ENCODE results near the gene IGFBP6. TPM values are rescaled to one million over a fixed set of nuclear protein-coding genes. Genes with fewer than 3 reads are reported as not detected.

Gene IGFBP6
- total RNA-seq, 1 experiment from 2014 or later = 4.2 TPM

GRCh38 chr12:53103860-53104305 is 6.4 kb downstream of the IGFBP6 start:
- no peak overlapping the region for H2BK120ac ChIP-seq (ENCODE audit: low read depth, low read length, poor library complexity, severe bottlenecking)
- H3K4me2 ChIP-seq (ENCODE audit: insufficient read depth, insufficient read length, low read length) = no peak overlapping the region
- H3K27me3 ChIP-seq (ENCODE audit: insufficient read depth, low read length) = no peaks in the 10 kb centered on the region; the same call in 1 of the 2 replicates
- H3K4ac ChIP-seq (ENCODE audit: low read depth, low read length) = no peak overlapping the region
- no peaks in the 10 kb centered on the region; a peak in 1 of 7 replicates for H3K36me3 Mint-ChIP-seq (ENCODE audit: insufficient read depth in 1 of 3, low read depth in 3 of 3)
- no peak overlapping the region for H2BK20ac ChIP-seq (ENCODE audit: low read depth, low read length, poor library complexity, severe bottlenecking)
- no peak overlapping the region for H3T11ph ChIP-seq (ENCODE audit: low read length)
- no peak overlapping the region for H3K18ac ChIP-seq (ENCODE audit: insufficient read length, low read depth, low read length)
- H3K79me2 ChIP-seq (ENCODE audit: insufficient read depth, low read length) = no peaks in the 10 kb centered on the region
- peaks cover 3% of the 10 kb centered on the region; the same call in 1 of the 2 replicates for H3K4me1 ChIP-seq (ENCODE audit: insufficient read depth, low read length)
- H4K91ac ChIP-seq (ENCODE audit: insufficient read length, low read depth, low read length) = no peak overlapping the region
- no peak overlapping the region for H3K27ac Mint-ChIP-seq
- no peak overlapping the region for H2BK15ac ChIP-seq (ENCODE audit: low read depth, low read length)
- no peak overlapping the region for H3K27ac ChIP-seq (ENCODE audit: insufficient read length, low read depth, low read length)
- H3K9ac ChIP-seq (ENCODE audit: extremely low read depth, insufficient read length, low read length) = no peak overlapping the region
- no peak overlapping the region for H2BK12ac ChIP-seq (ENCODE audit: insufficient read length, low read depth, low read length)
- no peaks in the 10 kb centered on the region; a peak in 1 of 5 replicates for H3K9me3 Mint-ChIP-seq
- H2BK5ac ChIP-seq (ENCODE audit: insufficient read length, low read length) = no peak overlapping the region
- DNase-seq = no peak
- H3K27me3 Mint-ChIP-seq (ENCODE audit: low read depth) = peaks cover 29% of the 10 kb centered on the region
- no peak overlapping the region for H3K4me3 Mint-ChIP-seq
- H3K4me1 Mint-ChIP-seq = peaks cover 13 to 22% of the 10 kb centered on the region in 2 experiments
- WGBS (ENCODE audit: extremely low coverage, insufficient read length, low lambda C conversion rate) = no CpG with 5 or more reads among the region's 3 CpGs
- no peaks in the 10 kb centered on the region for H3K9me3 ChIP-seq (ENCODE audit: control insufficient read depth, low read depth, low read length)
- no peak overlapping the region for H4K5ac ChIP-seq (ENCODE audit: insufficient read length, low read depth, low read length)
- H3K79me1 ChIP-seq (ENCODE audit: insufficient read depth, low read depth, low read length, poor library complexity, severe bottlenecking) = no peaks in the 10 kb centered on the region
- H2AFZ ChIP-seq (ENCODE audit: low read length) = no peak overlapping the region
- no peak overlapping the region for H2AK5ac ChIP-seq (ENCODE audit: insufficient read length, low read length)
- TF ChIP-seq CTCF (conservative IDR thresholded peaks at IDR 0.05) = no peak
- H4K8ac ChIP-seq (replicated peaks; ENCODE audit: insufficient read length, low read depth, low read length) = no peak overlapping the region
- H3K56ac ChIP-seq (ENCODE audit: insufficient read length, low read depth, low read length) = no peak overlapping the region
- H4K20me1 ChIP-seq (ENCODE audit: control insufficient read depth, insufficient read depth, insufficient read length) = no peaks in the 10 kb centered on the region
- no peak overlapping the region for H3K23ac ChIP-seq (ENCODE audit: insufficient read length, low read depth, low read length)
- H3K23me2 ChIP-seq (ENCODE audit: insufficient read length, low read depth, low read length, poor library complexity, severe bottlenecking) = no peaks in the 10 kb centered on the region
- no peak overlapping the region for H3K14ac ChIP-seq (ENCODE audit: insufficient read depth, low read length)
